Muscle of arm (tissue), 14 donors: ENCODE data around the gene CXorf49. TPM values are rescaled to one million over a fixed set of nuclear protein-coding genes. Genes with fewer than 3 reads are reported as not detected.
"Not testable (repeated sequence)": the region's sequence is repeated elsewhere in the genome, so short reads cannot be mapped to it uniquely, and the experiment has no call there.

ENCODE experiments used
- DNase-seq: peaks from one replicate; pipeline ENCODE4 v3.0.0-alpha.2; 2013
- long read RNA-seq, 11 donors: transcript quantifications; one replicate each; lab custom pipeline, GENCODE V29; 2026
- polyA plus RNA-seq, 12 donors: library from polyadenylated mRNA; unstranded; fragments of 120-200 nt; gene quantifications; one replicate each; pipeline ENCODE4 v1.2.1, GENCODE V29; 2013; ENCODE audit not compliant: insufficient read length in 12 of 12

The CXorf49 gene
- not detected for polyA plus RNA-seq
- long read RNA-seq, donor 1, partial matches to known transcripts: 0 of 6 reads
- long read RNA-seq, donor 1, other reads (novel, unspliced or antisense): 6 of 6 reads
- long read RNA-seq, donor 2: 0 reads
- long read RNA-seq, donor 3: 0 reads
- long read RNA-seq, donor 4: 0 reads
- long read RNA-seq, donor 5: 0 reads
- long read RNA-seq, donor 6: 0 reads
- long read RNA-seq, donor 7: 0 reads
- long read RNA-seq, donor 8: 0 reads
- long read RNA-seq, donor 9: 0 reads
- long read RNA-seq, donor 10: 0 reads
- long read RNA-seq, donor 11: 0 reads

GRCh38 chrX:71718185-71718584 is at the start of gene CXorf49:
TSS of gene CXorf49 (minus strand) at chrX:71718285. CDS start at chrX:71718151, 134 bp downstream.
- not testable (repeated sequence) for DNase-seq

GRCh38 chrX:71767134-71767533 is 49.0 kb upstream of the CXorf49 start:
- DNase-seq: not testable (repeated sequence)

GRCh38 chrX:71765613-71766012 is 47.5 kb upstream of the CXorf49 start:
- DNase-seq: not testable (repeated sequence)

- DNase-seq: not testable (repeated sequence)
Observed at GRCh38 chrX:71764832-71765231, 46.7 kb upstream of the CXorf49 start.

GRCh38 chrX:71763049-71763448 is 45.0 kb upstream of the CXorf49 start, which contains the start of gene CXorf49B:
TSS of gene CXorf49B (plus strand) at chrX:71763349. CDS start at chrX:71763424, 75 bp downstream.
- DNase-seq: not testable (repeated sequence)

- not testable (repeated sequence) for DNase-seq
Observed at GRCh38 chrX:71760688-71761281, 42.7 kb upstream of the CXorf49 start.

- not testable (repeated sequence) for DNase-seq
Observed at GRCh38 chrX:71720289-71720886, 2.3 kb upstream of the CXorf49 start.

GRCh38 chrX:71719195-71719594 is 1.1 kb upstream of the CXorf49 start:
- DNase-seq: not testable (repeated sequence)

GRCh38 chrX:71716323-71716722 is 1.8 kb downstream of the CXorf49 start:
- DNase-seq: not testable (repeated sequence)

GRCh38 chrX:71715551-71715950 is 2.5 kb downstream of the CXorf49 start:
- DNase-seq: not testable (repeated sequence)

GRCh38 chrX:71714064-71714463 is 4.0 kb downstream of the CXorf49 start:
- not testable (repeated sequence) for DNase-seq

GRCh38 chrX:71702853-71703252 is 15.2 kb downstream of the CXorf49 start:
- not testable (repeated sequence) for DNase-seq

GRCh38 chrX:71699023-71699344 is 19.1 kb downstream of the CXorf49 start:
- DNase-seq: not testable (repeated sequence)

GRCh38 chrX:71698299-71699022 is 19.6 kb downstream of the CXorf49 start:
- DNase-seq: not testable (repeated sequence)

GRCh38 chrX:71697466-71698298 is 20.4 kb downstream of the CXorf49 start:
- not testable (repeated sequence) for DNase-seq

- not testable (repeated sequence) for DNase-seq
Observed at GRCh38 chrX:71696641-71697465, 21.2 kb downstream of the CXorf49 start.

- no peak for DNase-seq
Observed at GRCh38 chrX:71679575-71680207, 38.4 kb downstream of the CXorf49 start.

- not testable (repeated sequence) for DNase-seq
Observed at GRCh38 chrX:71677195-71677594, 40.9 kb downstream of the CXorf49 start.

GRCh38 chrX:71676068-71676795 is 41.9 kb downstream of the CXorf49 start:
- not testable (repeated sequence) for DNase-seq
